Measurements from ENCODE around the gene FRMPD2.
"Not testable (repeated sequence)": the region's sequence is repeated elsewhere in the genome, so short reads cannot be mapped to it uniquely, and the experiment has no call there.

The FRMPD2 gene

DNA sequence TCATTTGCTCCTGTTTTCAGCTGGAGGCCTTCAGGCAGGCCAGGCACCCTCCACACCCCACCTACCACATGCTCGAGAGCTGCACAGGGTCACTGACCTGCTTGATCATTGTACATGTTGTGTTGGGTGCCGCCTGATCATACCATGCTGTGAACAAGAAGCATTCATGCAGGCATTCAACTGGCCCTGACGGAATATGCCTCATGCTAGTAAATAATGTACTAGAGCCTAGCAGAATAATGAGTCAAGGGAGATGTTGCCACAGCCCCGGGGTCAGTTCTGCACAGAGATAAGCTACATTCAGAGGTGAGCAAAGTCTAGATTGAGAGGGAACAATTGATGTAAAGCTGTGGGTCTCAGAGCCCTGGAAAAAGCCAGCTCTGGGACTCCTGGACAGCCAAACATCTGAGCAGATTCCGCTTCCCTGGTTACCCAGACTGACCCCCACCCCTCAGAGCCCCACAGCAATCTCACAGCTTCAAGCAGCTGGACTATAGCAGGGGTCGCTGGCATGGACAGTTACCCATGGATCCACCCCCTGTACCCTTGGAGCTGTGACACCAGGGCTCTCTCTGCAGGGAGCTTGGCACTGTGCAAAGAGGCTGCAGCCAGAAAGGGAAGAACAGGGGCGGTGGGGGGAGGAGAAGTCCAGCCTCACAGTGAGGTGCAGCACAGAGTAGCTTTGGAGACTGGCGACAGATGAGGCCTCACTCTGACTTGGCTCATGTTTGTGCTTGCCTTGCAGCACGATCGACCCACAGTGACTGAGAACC, 86.6 kb downstream of the FRMPD2 start:
- Histone ChIP-seq H3K9me3 (ENCODE audit: control insufficient read depth, low read length) (no peaks in the 10 kb centered on the region), H3K14ac (ENCODE audit: low read length in 2 of 2) (peak overlapping the region in 1 of 2 experiments; percentile 46), H4K91ac (ENCODE audit: low read length) (no peak overlapping the region), H3K23ac (ENCODE audit: low read length in 2 of 2) (no peak overlapping the region), H2AK5ac (ENCODE audit: low read length, severe bottlenecking) (no peak overlapping the region), H3K4me1 (ENCODE audit: control insufficient read depth, insufficient read depth, low read depth, low read length) (no peaks in the 10 kb centered on the region), H2AFZ (ENCODE audit: low read depth, low read length) (no peak overlapping the region), H3K27ac (ENCODE audit: low read length, poor library complexity, severe bottlenecking) (no peak overlapping the region), H3K79me1 (replicated peaks; ENCODE audit: low read length, poor library complexity, severe bottlenecking) (no peaks in the 10 kb centered on the region), H2BK15ac (ENCODE audit: low read depth, poor library complexity, severe bottlenecking) (no peak overlapping the region), H2BK12ac (ENCODE audit: low read length in 2 of 2) (no peak overlapping the region), H3K9ac (ENCODE audit: low read length) (no peak overlapping the region), H3K4me3 (ENCODE audit: insufficient read depth in 1 of 2, low read depth in 1 of 2, low read length in 2 of 2) (no peak overlapping the region), H3K18ac (ENCODE audit: low read depth in 1 of 2, low read length in 2 of 2) (no peak overlapping the region), H3K36me3 (ENCODE audit: control insufficient read depth in 1 of 2, insufficient read depth in 2 of 2, low read depth in 1 of 2, low read length in 2 of 2) (no peaks in the 10 kb centered on the region), H3K4me2 (ENCODE audit: low read length, poor library complexity, severe bottlenecking) (no peak overlapping the region), H3K4ac (ENCODE audit: low read depth in 1 of 2, low read length in 2 of 2) (no peak overlapping the region), H3K27me3 (ENCODE audit: control insufficient read depth in 1 of 2, insufficient read depth in 1 of 2, low read length in 2 of 2) (peaks cover 30 to 89% of the 10 kb centered on the region in 2 experiments), H4K8ac (ENCODE audit: low read length) (no peak overlapping the region), H2BK120ac (ENCODE audit: low read depth, low read length) (no peak overlapping the region), H2BK5ac (ENCODE audit: low read depth, low read length, poor library complexity, severe bottlenecking) (no peak overlapping the region)
- no peak for DNase-seq
- WGBS, result 74% methylated on average over 10 of the region's 10 CpGs

DNA sequence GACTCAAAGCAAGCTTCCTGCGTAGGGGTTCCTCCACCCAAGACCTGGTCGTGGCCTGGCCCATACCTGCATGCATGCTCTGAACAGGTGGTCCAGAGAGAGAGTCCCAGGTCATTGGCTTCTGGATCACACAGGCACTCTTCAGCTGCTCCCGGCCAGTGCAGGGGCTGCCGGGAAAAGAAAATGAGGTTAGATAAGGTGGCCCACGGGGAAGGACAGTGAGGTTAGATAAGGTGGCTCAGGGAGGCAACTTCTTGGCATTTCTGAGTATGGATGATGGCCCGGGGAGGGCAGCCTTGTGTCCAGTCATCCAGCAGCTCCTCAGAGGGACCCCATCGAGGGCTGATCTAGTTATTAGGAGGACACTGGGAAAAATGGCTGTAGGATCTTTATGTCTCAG, 87.4 kb downstream of the FRMPD2 start:
- Histone ChIP-seq H3K9me3 (ENCODE audit: control insufficient read depth, low read length) (no peaks in the 10 kb centered on the region), H3K27me3 (ENCODE audit: control insufficient read depth in 1 of 2, insufficient read depth in 1 of 2, low read length in 2 of 2) (peaks cover 37 to 89% of the 10 kb centered on the region in 2 experiments), H3K36me3 (ENCODE audit: control insufficient read depth in 1 of 2, insufficient read depth in 2 of 2, low read depth in 1 of 2, low read length in 2 of 2) (no peaks in the 10 kb centered on the region), H3K27ac (ENCODE audit: low read length, poor library complexity, severe bottlenecking) (no peak overlapping the region), H2AFZ (ENCODE audit: low read depth, low read length) (no peak overlapping the region), H3K18ac (ENCODE audit: low read depth in 1 of 2, low read length in 2 of 2) (no peak overlapping the region), H3K9ac (ENCODE audit: low read length) (no peak overlapping the region), H3K4ac (ENCODE audit: low read depth in 1 of 2, low read length in 2 of 2) (no peak overlapping the region), H2BK15ac (ENCODE audit: low read depth, poor library complexity, severe bottlenecking) (no peak overlapping the region), H3K23ac (ENCODE audit: low read length in 2 of 2) (no peak overlapping the region), H3K4me1 (ENCODE audit: control insufficient read depth, insufficient read depth, low read depth, low read length) (no peaks in the 10 kb centered on the region), H4K91ac (ENCODE audit: low read length) (no peak overlapping the region), H3K79me1 (replicated peaks; ENCODE audit: low read length, poor library complexity, severe bottlenecking) (no peaks in the 10 kb centered on the region), H2BK12ac (ENCODE audit: low read length in 2 of 2) (no peak overlapping the region), H2AK5ac (ENCODE audit: low read length, severe bottlenecking) (no peak overlapping the region), H3K14ac (ENCODE audit: low read length in 2 of 2) (no peak overlapping the region), H3K4me2 (ENCODE audit: low read length, poor library complexity, severe bottlenecking) (no peak overlapping the region), H4K8ac (ENCODE audit: low read length) (no peak overlapping the region), H2BK5ac (ENCODE audit: low read depth, low read length, poor library complexity, severe bottlenecking) (no peak overlapping the region), H3K4me3 (ENCODE audit: insufficient read depth in 1 of 2, low read depth in 1 of 2, low read length in 2 of 2) (no peak overlapping the region), H2BK120ac (ENCODE audit: low read depth, low read length) (no peak overlapping the region)
- DNase-seq, result no peak
- WGBS, result 85% methylated on average over 7 of the region's 7 CpGs

DNA sequence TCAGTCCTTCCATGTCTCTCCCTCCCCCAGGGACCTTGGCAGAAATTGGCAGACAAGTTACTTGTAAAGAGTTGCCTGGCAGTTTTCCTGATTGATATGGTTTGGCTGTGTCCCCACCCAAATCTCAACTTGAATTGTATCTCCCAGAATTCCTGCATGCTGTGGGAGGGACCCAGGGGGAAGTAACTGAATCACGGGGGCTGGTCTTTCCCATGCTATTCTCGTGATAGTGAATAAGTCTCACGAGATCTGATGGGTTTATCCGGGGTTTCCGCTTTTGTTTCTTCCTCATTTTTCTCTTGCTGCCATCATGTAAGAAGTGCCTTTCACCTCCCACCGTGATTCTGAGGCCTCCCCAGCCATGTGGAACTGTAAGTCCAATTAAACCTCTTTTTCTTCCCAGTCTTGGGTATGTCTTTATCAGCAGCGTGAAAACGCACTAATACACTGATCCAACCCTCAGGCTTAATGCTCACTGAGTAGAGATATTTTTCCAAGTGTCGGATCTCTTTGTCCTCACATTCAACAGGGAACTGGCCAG, 88.2 kb downstream of the FRMPD2 start:
- 89% methylated on average over 9 of the region's 9 CpGs for WGBS
- not testable (repeated sequence) for H3K9me3 ChIP-seq (ENCODE audit: control insufficient read depth, low read length)

DNA sequence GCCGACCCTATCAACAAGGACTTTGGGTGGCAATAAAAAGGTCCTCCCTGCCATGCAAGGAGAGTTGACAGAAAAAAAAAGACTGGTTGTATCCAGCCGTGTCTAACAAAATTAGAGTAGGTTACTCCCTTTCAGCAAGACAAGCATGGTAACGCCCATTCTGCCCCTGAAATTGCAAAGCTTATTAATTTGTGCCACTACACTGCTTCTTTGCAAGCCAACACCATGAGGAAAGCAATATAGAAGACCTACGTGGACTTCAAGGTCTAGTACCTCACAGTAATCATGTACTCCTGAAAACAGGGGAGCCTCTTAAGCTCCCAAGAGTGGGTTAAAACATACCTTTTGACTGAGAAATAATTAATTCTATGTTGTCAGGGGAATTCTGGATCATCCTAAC, 90.3 kb downstream of the FRMPD2 start:
- peaks cover 37 to 67% of the 10 kb centered on the region in 2 experiments for H3K27me3 ChIP-seq (ENCODE audit: control insufficient read depth in 1 of 2, insufficient read depth in 1 of 2, low read length in 2 of 2)
- H2BK15ac ChIP-seq (ENCODE audit: low read depth, poor library complexity, severe bottlenecking), result no peak overlapping the region
- DNase-seq, result no peak

More for the DNA sequence above, 88.2 kb downstream of the FRMPD2 start:
- H2AK5ac ChIP-seq (ENCODE audit: low read length, severe bottlenecking); H3K4me3 ChIP-seq (ENCODE audit: insufficient read depth in 1 of 2, low read depth in 1 of 2, low read length in 2 of 2); H3K4ac ChIP-seq (ENCODE audit: low read depth in 1 of 2, low read length in 2 of 2); H3K18ac ChIP-seq (ENCODE audit: low read depth in 1 of 2, low read length in 2 of 2); H2BK12ac ChIP-seq (ENCODE audit: low read length in 2 of 2); H3K27ac ChIP-seq (ENCODE audit: low read length, poor library complexity, severe bottlenecking); H3K79me1 ChIP-seq (replicated peaks; ENCODE audit: low read length, poor library complexity, severe bottlenecking); H2AFZ ChIP-seq (ENCODE audit: low read depth, low read length); H2BK5ac ChIP-seq (ENCODE audit: low read depth, low read length, poor library complexity, severe bottlenecking); H4K8ac ChIP-seq (ENCODE audit: low read length); H3K9ac ChIP-seq (ENCODE audit: low read length); H2BK120ac ChIP-seq (ENCODE audit: low read depth, low read length); H3K36me3 ChIP-seq (ENCODE audit: control insufficient read depth in 1 of 2, insufficient read depth in 2 of 2, low read depth in 1 of 2, low read length in 2 of 2); H3K14ac ChIP-seq (ENCODE audit: low read length in 2 of 2); DNase-seq; H4K91ac ChIP-seq (ENCODE audit: low read length); H3K4me2 ChIP-seq (ENCODE audit: low read length, poor library complexity, severe bottlenecking); H3K23ac ChIP-seq (ENCODE audit: low read length in 2 of 2); H2BK15ac ChIP-seq (ENCODE audit: low read depth, poor library complexity, severe bottlenecking); H3K4me1 ChIP-seq (ENCODE audit: control insufficient read depth, insufficient read depth, low read depth, low read length): not testable (repeated sequence)
- H3K27me3 ChIP-seq (ENCODE audit: control insufficient read depth in 1 of 2, insufficient read depth in 1 of 2, low read length in 2 of 2), result peaks cover 37 to 84% of the 10 kb centered on the region in 2 experiments

More for the DNA sequence above, 90.3 kb downstream of the FRMPD2 start:
- Histone ChIP-seq H3K14ac (ENCODE audit: low read length in 2 of 2) (no peak overlapping the region), H4K91ac (ENCODE audit: low read length) (no peak overlapping the region), H3K4me3 (ENCODE audit: insufficient read depth in 1 of 2, low read depth in 1 of 2, low read length in 2 of 2) (no peak overlapping the region), H3K9ac (ENCODE audit: low read length) (no peak overlapping the region), H3K36me3 (ENCODE audit: control insufficient read depth in 1 of 2, insufficient read depth in 2 of 2, low read depth in 1 of 2, low read length in 2 of 2) (no peaks in the 10 kb centered on the region), H2AK5ac (ENCODE audit: low read length, severe bottlenecking) (no peak overlapping the region), H3K23ac (ENCODE audit: low read length in 2 of 2) (no peak overlapping the region), H3K79me1 (replicated peaks; ENCODE audit: low read length, poor library complexity, severe bottlenecking) (no peaks in the 10 kb centered on the region), H2AFZ (ENCODE audit: low read depth, low read length) (no peak overlapping the region), H3K4ac (ENCODE audit: low read depth in 1 of 2, low read length in 2 of 2) (no peak overlapping the region), H2BK12ac (ENCODE audit: low read length in 2 of 2) (no peak overlapping the region), H3K9me3 (ENCODE audit: control insufficient read depth, low read length) (no peaks in the 10 kb centered on the region), H2BK5ac (ENCODE audit: low read depth, low read length, poor library complexity, severe bottlenecking) (no peak overlapping the region), H3K4me2 (ENCODE audit: low read length, poor library complexity, severe bottlenecking) (no peak overlapping the region), H4K8ac (ENCODE audit: low read length) (no peak overlapping the region), H3K4me1 (ENCODE audit: control insufficient read depth, insufficient read depth, low read depth, low read length) (no peaks in the 10 kb centered on the region), H3K18ac (ENCODE audit: low read depth in 1 of 2, low read length in 2 of 2) (no peak overlapping the region), H2BK120ac (ENCODE audit: low read depth, low read length) (no peak overlapping the region), H3K27ac (ENCODE audit: low read length, poor library complexity, severe bottlenecking) (no peak overlapping the region)
- WGBS, result 81% methylated on average over 4 of the region's 4 CpGs
